Stimulated activated CD4-positive, alpha-beta T cell treated with anti-CD3 and anti-CD28 coated beads, Interleukin-4, amount 100 ng/mL, for 48 hours (primary cell): ENCODE data around the gene FAM187B.
A peak's percentile ranks its signal among the peaks of the same experiment; 100 is the strongest.
"Not testable (repeated sequence)": the region's sequence is repeated elsewhere in the genome, so short reads cannot be mapped to it uniquely, and the experiment has no call there.

Experiments used
- DNase-seq, 2 donors: peaks; one replicate each; pipeline ENCODE4 v3.0.0-alpha.2; 2020; ENCODE audit warnings: low read depth in 2 of 2

FAM187B gene

GRCh38 chr19:35213663-35214632, 14.6 kb downstream of the FAM187B start:
- peak; percentile 60 to 66 for DNase-seq

- no peak for DNase-seq
Observed at GRCh38 chr19:35212241-35212640, 16.3 kb downstream of the FAM187B start.

- peak in 1 of 2 donors; percentile 39 for DNase-seq
Observed at GRCh38 chr19:35211545-35212230, 16.9 kb downstream of the FAM187B start.

GRCh38 chr19:35209646-35210045, 18.9 kb downstream of the FAM187B start:
- DNase-seq: no peak

GRCh38 chr19:35208121-35208520, 20.4 kb downstream of the FAM187B start:
- DNase-seq: no peak

GRCh38 chr19:35207391-35207871, 21.1 kb downstream of the FAM187B start:
- no peak for DNase-seq

GRCh38 chr19:35206855-35207254, 21.7 kb downstream of the FAM187B start:
- no peak for DNase-seq

GRCh38 chr19:35206379-35206778, 22.2 kb downstream of the FAM187B start:
- DNase-seq: no peak

- no peak for DNase-seq
Observed at GRCh38 chr19:35205733-35206323, 22.7 kb downstream of the FAM187B start.

GRCh38 chr19:35204799-35205732, 23.5 kb downstream of the FAM187B start:
- DNase-seq: no peak

- DNase-seq: no peak
Observed at GRCh38 chr19:35202722-35203688, 25.5 kb downstream of the FAM187B start.

GRCh38 chr19:35199481-35199880, 29.1 kb downstream of the FAM187B start:
- no peak for DNase-seq

- DNase-seq: not testable (repeated sequence)
Observed at GRCh38 chr19:35196861-35197260, 31.7 kb downstream of the FAM187B start.

GRCh38 chr19:35195830-35196229, 32.7 kb downstream of the FAM187B start:
- no peak for DNase-seq

- no peak for DNase-seq
Observed at GRCh38 chr19:35194012-35194984, 34.2 kb downstream of the FAM187B start.

GRCh38 chr19:35184884-35185283, 43.7 kb downstream of the FAM187B start:
- no peak for DNase-seq

- no peak for DNase-seq
Observed at GRCh38 chr19:35184267-35184666, 44.3 kb downstream of the FAM187B start.

- DNase-seq: no peak
Observed at GRCh38 chr19:35181387-35181786, 47.2 kb downstream of the FAM187B start.

GRCh38 chr19:35179830-35180229, 48.7 kb downstream of the FAM187B start:
- no peak for DNase-seq
